ENCODE results near the gene DNTT. TPM values are rescaled to one million over a fixed set of nuclear protein-coding genes. Genes with fewer than 3 reads are reported as not detected.

Gene DNTT
- total RNA-seq, 4 donors from 2014 or later: not detected

DNA sequence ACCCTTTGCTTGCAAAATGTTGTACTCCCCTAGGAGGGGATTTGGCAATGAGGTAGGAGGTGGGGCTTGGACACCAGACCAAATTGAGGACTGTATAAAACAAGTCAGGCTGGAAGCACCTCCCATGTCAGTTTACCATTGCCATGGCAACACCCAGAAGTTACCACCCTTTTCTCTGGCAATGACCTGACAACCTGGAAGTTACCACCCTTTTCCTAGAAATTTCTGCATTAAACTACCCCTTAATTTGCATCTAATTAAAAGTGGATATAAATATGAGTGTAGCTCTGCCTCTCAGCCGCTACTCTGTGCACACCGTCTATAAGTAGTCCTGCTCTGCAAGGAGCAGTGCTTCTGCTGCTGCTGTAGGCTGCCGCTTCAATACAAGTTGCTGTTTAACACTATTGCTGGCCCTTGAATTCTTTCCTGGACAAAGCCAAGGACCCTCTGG, 25.0 kb upstream of the DNTT start:
- Histone ChIP-seq H3K27ac (replicated peaks in 1 of 4) (no peak overlapping the region), H3K4me1 (peaks cover 4 to 10% (median 7%) of the 10 kb centered on the region in 4 donors), H3K4me3 (no peak overlapping the region), H3K27me3 (no peaks in the 10 kb centered on the region), H3K9me3 (no peaks in the 10 kb centered on the region), H3K36me3 (no peaks in the 10 kb centered on the region)
- no peak for TF ChIP-seq POLR2AphosphoS5 (IDR thresholded peaks at IDR 0.05)
- no peak for TF ChIP-seq POLR2A (IDR thresholded peaks at IDR 0.05; ENCODE audit: low read depth)
- no peak for TF ChIP-seq EP300 (IDR thresholded peaks at IDR 0.05)
- TF ChIP-seq CTCF (IDR thresholded peaks at IDR 0.05): no peak
- intact Hi-C loops (cut with DNase I): no loop called here
- WGBS: 91% methylated on average over 3 of the region's 3 CpGs
- DNase-seq (ENCODE audit: extremely low spot score): no peak

DNA sequence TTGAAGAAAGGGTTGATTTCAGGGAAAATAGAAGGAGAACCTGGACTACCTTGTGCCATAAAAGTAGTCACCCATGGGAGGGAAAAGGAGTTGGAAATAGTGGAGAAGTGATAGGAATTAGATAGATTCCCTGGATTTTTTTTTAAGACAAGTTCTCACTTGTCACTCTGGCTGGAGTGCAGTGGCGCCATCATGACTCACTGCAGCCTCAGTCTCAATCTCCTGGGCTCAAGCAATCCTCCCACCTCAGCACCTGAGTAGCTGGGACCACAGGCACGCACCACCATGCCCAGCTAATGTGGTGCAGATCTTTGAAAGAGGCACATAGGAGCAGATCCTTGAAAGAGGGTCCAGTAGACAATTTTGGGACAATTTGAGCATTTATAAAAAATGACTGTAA, 23.4 kb upstream of the DNTT start:
- intact Hi-C loops (cut with DNase I): no loop called here
- Histone ChIP-seq H3K27ac (replicated peaks in 1 of 4) (no peak overlapping the region), H3K9me3 (no peaks in the 10 kb centered on the region), H3K36me3 (no peaks in the 10 kb centered on the region), H3K27me3 (no peaks in the 10 kb centered on the region), H3K4me3 (no peak overlapping the region), H3K4me1 (peaks cover under 1 to 7% (median 4%) of the 10 kb centered on the region in 4 donors)
- 84% methylated on average over 2 of the region's 2 CpGs for WGBS
- TF ChIP-seq EP300 (IDR thresholded peaks at IDR 0.05): no peak
- TF ChIP-seq CTCF (IDR thresholded peaks at IDR 0.05): no peak
- no peak for TF ChIP-seq POLR2AphosphoS5 (IDR thresholded peaks at IDR 0.05)
- no peak for DNase-seq (ENCODE audit: extremely low spot score)

DNA sequence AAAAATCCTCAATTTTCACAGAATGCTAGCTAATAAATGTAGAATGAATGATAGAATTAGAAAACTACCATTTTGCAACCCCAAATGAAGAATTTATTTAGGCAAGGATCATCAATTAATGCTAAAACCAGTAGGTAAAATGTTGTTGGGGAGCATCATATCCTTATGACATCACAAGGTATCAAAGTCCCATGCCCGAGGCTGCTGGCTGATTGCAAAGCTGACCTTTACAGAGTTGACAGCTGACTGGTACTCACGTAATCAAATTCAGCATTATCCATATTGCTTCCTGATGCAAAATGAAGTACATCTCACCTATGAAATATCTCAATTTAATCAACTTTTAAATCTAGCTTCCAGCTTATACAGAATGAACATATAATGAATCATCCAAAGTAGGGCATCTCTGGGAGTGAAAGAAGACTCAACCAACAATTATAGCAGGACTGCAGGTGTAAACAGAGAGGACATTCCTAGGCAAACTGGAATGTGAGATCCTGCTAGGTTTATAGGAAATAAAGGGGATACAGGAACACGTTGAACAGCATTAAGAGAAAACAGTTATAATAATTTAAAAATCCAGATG, 22.7 kb upstream of the DNTT start:
- Histone ChIP-seq H3K36me3 (no peaks in the 10 kb centered on the region), H3K4me3 (no peak overlapping the region), H3K27ac (replicated peaks in 1 of 4) (no peak overlapping the region), H3K4me1 (peaks cover 0 to under 1% (median 0%) of the 10 kb centered on the region in 4 donors), H3K27me3 (no peaks in the 10 kb centered on the region), H3K9me3 (no peaks in the 10 kb centered on the region)
- 91% methylated on average over 3 of the region's 3 CpGs for WGBS
- no peak for DNase-seq (ENCODE audit: extremely low spot score)
- intact Hi-C loops (cut with DNase I): no loop called here
- TF ChIP-seq POLR2A (IDR thresholded peaks at IDR 0.05; ENCODE audit: low read depth) (no peak), EP300 (IDR thresholded peaks at IDR 0.05) (no peak), CTCF (IDR thresholded peaks at IDR 0.05) (no peak), POLR2AphosphoS5 (IDR thresholded peaks at IDR 0.05) (no peak)

- H3K27ac ChIP-seq (replicated peaks in 1 of 4): no peak overlapping the region
- no peak for DNase-seq (ENCODE audit: extremely low spot score)
- no peaks in the 10 kb centered on the region for H3K27me3 ChIP-seq
- H3K9me3 ChIP-seq: no peaks in the 10 kb centered on the region
- no peak overlapping the region for H3K4me3 ChIP-seq
- intact Hi-C loops (cut with DNase I): no loop called here
- peaks cover 0 to 12% (median 12%) of the 10 kb centered on the region in 4 donors for H3K4me1 ChIP-seq
- no peaks in the 10 kb centered on the region for H3K36me3 ChIP-seq
- 49% methylated on average over 2 of the region's 2 CpGs for WGBS
- TF ChIP-seq CTCF (IDR thresholded peaks at IDR 0.05): no peak
- no peak for TF ChIP-seq POLR2A (IDR thresholded peaks at IDR 0.05; ENCODE audit: low read depth)
- TF ChIP-seq EP300 (IDR thresholded peaks at IDR 0.05): no peak
- TF ChIP-seq POLR2AphosphoS5 (IDR thresholded peaks at IDR 0.05): no peak
Observed at GRCh38 chr10:96283351-96283750, 20.9 kb upstream of the DNTT start.

- no peak overlapping the region for H3K27ac ChIP-seq (replicated peaks in 1 of 4)
- H3K36me3 ChIP-seq: no peaks in the 10 kb centered on the region
- H3K9me3 ChIP-seq: no peaks in the 10 kb centered on the region
- H3K4me3 ChIP-seq: no peak overlapping the region
- intact Hi-C loops (cut with DNase I): no loop called here
- peaks cover 0 to 13% (median 12%) of the 10 kb centered on the region in 4 donors for H3K4me1 ChIP-seq
- TF ChIP-seq POLR2A (IDR thresholded peaks at IDR 0.05; ENCODE audit: low read depth): no peak
- 85% methylated on average over 6 of the region's 6 CpGs for WGBS
- H3K27me3 ChIP-seq: no peaks in the 10 kb centered on the region
- no peak for DNase-seq (ENCODE audit: extremely low spot score)
Observed at GRCh38 chr10:96283756-96284155, 20.5 kb upstream of the DNTT start.

Data from esophagus muscularis mucosa (tissue), 4 donors.